ENCODE data around the gene ATXN3L. TPM values are rescaled to one million over a fixed set of nuclear protein-coding genes. Genes with fewer than 3 reads are reported as not detected.

ATXN3L gene
- total and polyA plus RNA-seq, 2 experiments from 2014 or later: not detected

GRCh38 chrX:13367950-13368349, 48.1 kb upstream of the ATXN3L start:
- Mint-ChIP-seq H3K9me3 (no peaks in the 10 kb centered on the region), H3K36me3 (ENCODE audit: low read depth) (no peaks in the 10 kb centered on the region), H3K27me3 (ENCODE audit: insufficient read depth, low read depth, poor library complexity) (peaks cover 1% of the 10 kb centered on the region), H3K27ac (no peak overlapping the region), H3K4me3 (no peak overlapping the region), H3K4me1 (peaks cover 21% of the 10 kb centered on the region; the same call in 2 of the 3 replicates)
- ATAC-seq: no peak
- no peak overlapping the region for H3K4me3 ChIP-seq
- H3K27me3 ChIP-seq (ENCODE audit: insufficient read depth): no peaks in the 10 kb centered on the region
- no peaks in the 10 kb centered on the region for H3F3A ChIP-seq (replicated peaks; ENCODE audit: low read depth)
- DNase-seq (ENCODE audit: low spot score): no peak
- no peak overlapping the region for H3K27ac ChIP-seq (ENCODE audit: low read depth)
- peaks cover 24% of the 10 kb centered on the region for H3K4me1 ChIP-seq (ENCODE audit: insufficient read depth)
- H3K79me2 ChIP-seq (replicated peaks; ENCODE audit: insufficient read depth): no peaks in the 10 kb centered on the region
- no peak overlapping the region for H3K4me2 ChIP-seq
- H4K20me1 ChIP-seq (replicated peaks; ENCODE audit: insufficient read depth): no peaks in the 10 kb centered on the region
- no peak overlapping the region for H2AFZ ChIP-seq
- H3K9me2 ChIP-seq (ENCODE audit: insufficient read depth): no peaks in the 10 kb centered on the region
- no peak for TF ChIP-seq CREB1 (CRISPR knock-in tag; IDR thresholded peaks at IDR 0.05; ENCODE audit: low read depth)
- TF ChIP-seq JUNB (IDR thresholded peaks at IDR 0.05; ENCODE audit: unreplicated experiment): no peak
- TF ChIP-seq REST (IDR thresholded peaks at IDR 0.05; ENCODE audit: unreplicated experiment): no peak
- TF ChIP-seq ZNF114 (CRISPR knock-in tag; IDR thresholded peaks at IDR 0.05): no peak
- no peak for TF ChIP-seq NANOG (IDR thresholded peaks at IDR 0.05; ENCODE audit: borderline replicate concordance)
- TF ChIP-seq EZH2phosphoT487 (IDR thresholded peaks at IDR 0.05; ENCODE audit: unreplicated experiment): no peak
- TF ChIP-seq POLR2AphosphoS5 (IDR thresholded peaks at IDR 0.05; ENCODE audit: low read depth): no peak
- TF ChIP-seq CTCF (conservative IDR thresholded peaks at IDR 0.05; ENCODE audit: low read depth in 2 of 2): no peak
- no peak for TF ChIP-seq ZNF462 (CRISPR knock-in tag; IDR thresholded peaks at IDR 0.05)
- TF ChIP-seq STAT1 (IDR thresholded peaks at IDR 0.05; ENCODE audit: unreplicated experiment): no peak
- TF ChIP-seq ZNF331 (CRISPR knock-in tag; IDR thresholded peaks at IDR 0.05; ENCODE audit: low read depth): no peak
- TF ChIP-seq, protein P1, sequence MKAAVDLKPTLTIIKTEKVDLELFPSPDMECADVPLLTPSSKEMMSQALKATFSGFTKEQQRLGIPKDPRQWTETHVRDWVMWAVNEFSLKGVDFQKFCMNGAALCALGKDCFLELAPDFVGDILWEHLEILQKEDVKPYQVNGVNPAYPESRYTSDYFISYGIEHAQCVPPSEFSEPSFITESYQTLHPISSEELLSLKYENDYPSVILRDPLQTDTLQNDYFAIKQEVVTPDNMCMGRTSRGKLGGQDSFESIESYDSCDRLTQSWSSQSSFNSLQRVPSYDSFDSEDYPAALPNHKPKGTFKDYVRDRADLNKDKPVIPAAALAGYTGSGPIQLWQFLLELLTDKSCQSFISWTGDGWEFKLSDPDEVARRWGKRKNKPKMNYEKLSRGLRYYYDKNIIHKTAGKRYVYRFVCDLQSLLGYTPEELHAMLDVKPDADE (IDR thresholded peaks at IDR 0.05): no peak
- TF ChIP-seq EZH2 (IDR thresholded peaks at IDR 0.05; ENCODE audit: low read depth, unreplicated experiment): no peak
- H3K36me3 ChIP-seq (ENCODE audit: insufficient read depth): no peaks in the 10 kb centered on the region
